Urinary bladder (tissue), 4 donors: ENCODE measurements around the gene ZNF586. TPM values are rescaled to one million over a fixed set of nuclear protein-coding genes. Genes with fewer than 3 reads are reported as not detected.
"Not testable (repeated sequence)": the region's sequence is repeated elsewhere in the genome, so short reads cannot be mapped to it uniquely, and the experiment has no call there.

Experiments
- DNase-seq: peaks from one replicate; pipeline ENCODE4 v3.0.0-alpha.2; 2015; ENCODE audit errors: extremely low spot score
- H3K27ac ChIP-seq: one replicate; pipeline ENCODE4 v1.5.1; 2013; ENCODE audit warnings: low read depth, mild to moderate bottlenecking, moderate library complexity
- H3K36me3 ChIP-seq: one replicate; pipeline ENCODE4 v1.6.1; 2013; ENCODE audit warnings: mild to moderate bottlenecking, moderate library complexity; ENCODE audit not compliant: insufficient read depth
- H3K4me1 ChIP-seq: one replicate; pipeline ENCODE4 v1.6.1; 2013; ENCODE audit warnings: mild to moderate bottlenecking, moderate library complexity; ENCODE audit not compliant: insufficient read depth
- H3K4me3 ChIP-seq: one replicate; pipeline ENCODE4 v1.5.1; 2013; ENCODE audit warnings: low read depth, low read length
- WGBS: extraction: QIAGEN DNeasy Blood & Tissue Kit; methylation state at CpG from one replicate; pipeline ENCODE4 v1.1.7; 2013; 5-methylcytosine and 5-hydroxymethylcytosine counted together
- polyA plus RNA-seq: library from polyadenylated mRNA; stranded (reverse); fragments of 200-250 nt; gene quantifications from one replicate; pipeline ENCODE4 v1.2.3, GENCODE V29; 2013
- total RNA-seq: library from RNA; depleted of rRNA; stranded (reverse); fragments of >200 nt; gene quantifications from one replicate; pipeline ENCODE4 v1.2.3, GENCODE V29; 2014
- donor health status: healthy with polysubstance abuse.
- donor health status: healthy.

Gene ZNF586
- total and polyA plus RNA-seq, 2 donors: 9.2 to 33.8 TPM

- not testable (repeated sequence) for H3K36me3 ChIP-seq, H3K4me1 ChIP-seq, H3K27ac ChIP-seq, H3K4me3 ChIP-seq, DNase-seq
- 93% methylated on average over 3 of the region's 3 CpGs for WGBS
These were observed 52.0 kb downstream of the ZNF586 start for GRCh38 chr19:57821501-57821900.

- 44% methylated on average over 2 of the region's 2 CpGs for WGBS
- H3K36me3 ChIP-seq, H3K4me3 ChIP-seq, H3K4me1 ChIP-seq, H3K27ac ChIP-seq, DNase-seq: not testable (repeated sequence)
These were observed 53.7 kb downstream of the ZNF586 start for GRCh38 chr19:57823155-57823554.

GRCh38 chr19:57823608-57824007 is 54.1 kb downstream of the ZNF586 start:
- not testable (repeated sequence) for DNase-seq, H3K4me1 ChIP-seq, H3K36me3 ChIP-seq, H3K4me3 ChIP-seq, H3K27ac ChIP-seq
- WGBS: 76% methylated on average over 4 of the region's 4 CpGs

GRCh38 chr19:57825511-57825910 is 56.0 kb downstream of the ZNF586 start:
- no peaks in the 10 kb centered on the region for H3K4me1 ChIP-seq
- H3K27ac ChIP-seq: no peak overlapping the region
- 93% methylated on average over 6 of the region's 6 CpGs for WGBS
- no peak for DNase-seq
- H3K4me3 ChIP-seq: no peak overlapping the region
- peaks cover 1% of the 10 kb centered on the region for H3K36me3 ChIP-seq

- Histone ChIP-seq H3K27ac (no peak overlapping the region), H3K36me3 (no peaks in the 10 kb centered on the region), H3K4me1 (no peaks in the 10 kb centered on the region), H3K4me3 (no peak overlapping the region)
- 40% methylated on average over 5 of the region's 5 CpGs for WGBS
- no peak for DNase-seq
These were observed 59.8 kb downstream of the ZNF586 start for GRCh38 chr19:57829316-57829715.

- H3K4me3 ChIP-seq: peak within 1 kb of the TSS; percentile 33
- DNase-seq: peak; percentile 76
- H3K36me3 ChIP-seq: no peaks in the 10 kb centered on the region
- WGBS: 18% methylated on average over 22 of the region's 22 CpGs
- H3K27ac ChIP-seq: no peak within 1 kb of the TSS
- H3K4me1 ChIP-seq: no peaks in the 10 kb centered on the region
These were observed 60.7 kb downstream of the ZNF586 start, which contains the start of gene ZNF587B for GRCh38 chr19:57830071-57830602. TSS of gene ZNF587B (plus strand) at chr19:57830299. CDS start at chr19:57830529, 230 bp downstream.

Other genes with a start within 250 kb of the ZNF586 start
- gene ZNF549, start 242.3 kb upstream of the ZNF586 start, total RNA-seq: 14.8 TPM
- 4.6 TPM for gene ZNF549, start 242.3 kb upstream of the ZNF586 start, polyA plus RNA-seq
- 15.3 TPM for gene ZNF550, start 209.8 kb upstream of the ZNF586 start, total RNA-seq
- 7.2 TPM for gene ZNF550, start 209.8 kb upstream of the ZNF586 start, polyA plus RNA-seq
- gene ZNF416, start 190.8 kb upstream of the ZNF586 start, total RNA-seq: 7.9 TPM
- gene ZNF416, start 190.8 kb upstream of the ZNF586 start, polyA plus RNA-seq: 4.6 TPM
- gene ZIK1, start 185.5 kb upstream of the ZNF586 start, total RNA-seq: 18.8 TPM
- 7.4 TPM for gene ZIK1, start 185.5 kb upstream of the ZNF586 start, polyA plus RNA-seq
- gene ZNF530, start 169.8 kb upstream of the ZNF586 start, total RNA-seq: 4.0 TPM
- 4.1 TPM for gene ZNF530, start 169.8 kb upstream of the ZNF586 start, polyA plus RNA-seq
- 32.1 TPM for gene ZNF134, start 155.4 kb upstream of the ZNF586 start, total RNA-seq
- gene ZNF134, start 155.4 kb upstream of the ZNF586 start, polyA plus RNA-seq: 17.6 TPM
- 23.8 TPM for gene ZNF211, start 136.5 kb upstream of the ZNF586 start, total RNA-seq
- gene ZNF211, start 136.5 kb upstream of the ZNF586 start, polyA plus RNA-seq: 13.0 TPM
- gene ZSCAN4, start 100.7 kb upstream of the ZNF586 start, total RNA-seq: not detected
- 0.20 TPM for gene ZSCAN4, start 100.7 kb upstream of the ZNF586 start, polyA plus RNA-seq
- gene ZNF551, start 87.7 kb upstream of the ZNF586 start, total RNA-seq: 17.5 TPM
- gene ZNF551, start 87.7 kb upstream of the ZNF586 start, polyA plus RNA-seq: 6.1 TPM
- gene ZNF154, start 60.5 kb upstream of the ZNF586 start, total RNA-seq: 29.3 TPM
- gene ZNF154, start 60.5 kb upstream of the ZNF586 start, polyA plus RNA-seq: 7.4 TPM
- 11.9 TPM for gene ZNF671, start 42.1 kb upstream of the ZNF586 start, total RNA-seq
- 7.8 TPM for gene ZNF671, start 42.1 kb upstream of the ZNF586 start, polyA plus RNA-seq
- 31.1 TPM for gene ZNF776, start 22.9 kb upstream of the ZNF586 start, total RNA-seq
- 11.1 TPM for gene ZNF776, start 22.9 kb upstream of the ZNF586 start, polyA plus RNA-seq
- 24.5 TPM for gene ZNF552, start 45.2 kb downstream of the ZNF586 start, total RNA-seq
- gene ZNF552, start 45.2 kb downstream of the ZNF586 start, polyA plus RNA-seq: 6.5 TPM
- 29.1 TPM for gene ZNF587B, start 60.6 kb downstream of the ZNF586 start, total RNA-seq
- gene ZNF587B, start 60.6 kb downstream of the ZNF586 start, polyA plus RNA-seq: 3.8 TPM
- gene ZNF587, start 80.2 kb downstream of the ZNF586 start, total RNA-seq: 45.4 TPM
- gene ZNF587, start 80.2 kb downstream of the ZNF586 start, polyA plus RNA-seq: 7.5 TPM
- 19.2 TPM for gene ZNF814, start 119.4 kb downstream of the ZNF586 start, total RNA-seq
- 8.3 TPM for gene ZNF814, start 119.4 kb downstream of the ZNF586 start, polyA plus RNA-seq
- 35.6 TPM for gene ZNF417, start 146.9 kb downstream of the ZNF586 start, total RNA-seq
- gene ZNF417, start 146.9 kb downstream of the ZNF586 start, polyA plus RNA-seq: 5.1 TPM
- gene ZNF418, start 165.7 kb downstream of the ZNF586 start, total RNA-seq: 18.7 TPM
- gene ZNF418, start 165.7 kb downstream of the ZNF586 start, polyA plus RNA-seq: 4.5 TPM
- 12.0 TPM for gene ZNF256, start 178.0 kb downstream of the ZNF586 start, total RNA-seq
- 5.9 TPM for gene ZNF256, start 178.0 kb downstream of the ZNF586 start, polyA plus RNA-seq
- gene C19orf18, start 204.9 kb downstream of the ZNF586 start, total RNA-seq: 1.0 TPM
- 0.67 TPM for gene C19orf18, start 204.9 kb downstream of the ZNF586 start, polyA plus RNA-seq
- 35.4 TPM for gene ZNF606, start 233.1 kb downstream of the ZNF586 start, total RNA-seq
- gene ZNF606, start 233.1 kb downstream of the ZNF586 start, polyA plus RNA-seq: 11.2 TPM